ENCODE results near the gene CEP112.
"Not testable (repeated sequence)": the region's sequence is repeated elsewhere in the genome, so short reads cannot be mapped to it uniquely, and the experiment has no call there.

The CEP112 gene

GRCh38 chr17:66080670-66081069, 111.3 kb downstream of the CEP112 start:
- not testable (repeated sequence) for H3K27me3 ChIP-seq (ENCODE audit: control insufficient read depth, insufficient read depth, low read length); H3K36me3 ChIP-seq (ENCODE audit: control insufficient read depth, insufficient read depth, low read length); H3K27ac ChIP-seq (ENCODE audit: low read length); H3K4me1 ChIP-seq (ENCODE audit: control insufficient read depth, insufficient read depth, low read length); H3K4me3 ChIP-seq (ENCODE audit: low read length); H3K9me3 ChIP-seq (ENCODE audit: control insufficient read depth, insufficient read depth, low read length); DNase-seq (ENCODE audit: low read depth, low spot score)
- no CpG with 5 or more reads among the region's 3 CpGs for WGBS (ENCODE audit: insufficient coverage, insufficient read length)

- Histone ChIP-seq H3K27me3 (ENCODE audit: control insufficient read depth, insufficient read depth, low read length) (no peaks in the 10 kb centered on the region), H3K9me3 (ENCODE audit: control insufficient read depth, insufficient read depth, low read length) (no peaks in the 10 kb centered on the region), H3K4me3 (ENCODE audit: low read length) (no peak overlapping the region), H3K4me1 (ENCODE audit: control insufficient read depth, insufficient read depth, low read length) (no peaks in the 10 kb centered on the region), H3K36me3 (ENCODE audit: control insufficient read depth, insufficient read depth, low read length) (no peaks in the 10 kb centered on the region), H3K27ac (ENCODE audit: low read length) (no peak overlapping the region)
- DNase-seq (ENCODE audit: low read depth, low spot score): no peak
- WGBS (ENCODE audit: insufficient coverage, insufficient read length): no CpG with 5 or more reads among the region's 5 CpGs
Observed at GRCh38 chr17:66076546-66077190, 115.3 kb downstream of the CEP112 start.

- no peaks in the 10 kb centered on the region for H3K36me3 ChIP-seq (ENCODE audit: control insufficient read depth, insufficient read depth, low read length)
- H3K27ac ChIP-seq (ENCODE audit: low read length): no peak overlapping the region
- H3K4me3 ChIP-seq (ENCODE audit: low read length): no peak overlapping the region
- DNase-seq (ENCODE audit: low read depth, low spot score): no peak
- H3K4me1 ChIP-seq (ENCODE audit: control insufficient read depth, insufficient read depth, low read length): no peaks in the 10 kb centered on the region
- no peaks in the 10 kb centered on the region for H3K27me3 ChIP-seq (ENCODE audit: control insufficient read depth, insufficient read depth, low read length)
- H3K9me3 ChIP-seq (ENCODE audit: control insufficient read depth, insufficient read depth, low read length): no peaks in the 10 kb centered on the region
Observed at GRCh38 chr17:66073384-66073783, 118.5 kb downstream of the CEP112 start.

- Histone ChIP-seq H3K27me3 (ENCODE audit: control insufficient read depth, insufficient read depth, low read length) (no peaks in the 10 kb centered on the region), H3K36me3 (ENCODE audit: control insufficient read depth, insufficient read depth, low read length) (no peaks in the 10 kb centered on the region), H3K9me3 (ENCODE audit: control insufficient read depth, insufficient read depth, low read length) (no peaks in the 10 kb centered on the region), H3K27ac (ENCODE audit: low read length) (no peak overlapping the region), H3K4me1 (ENCODE audit: control insufficient read depth, insufficient read depth, low read length) (no peaks in the 10 kb centered on the region), H3K4me3 (ENCODE audit: low read length) (no peak overlapping the region)
- no CpG with 5 or more reads among the region's 1 CpG for WGBS (ENCODE audit: insufficient coverage, insufficient read length)
- DNase-seq (ENCODE audit: low read depth, low spot score): no peak
Observed at GRCh38 chr17:66063686-66064085, 128.2 kb downstream of the CEP112 start.

GRCh38 chr17:66056148-66056547, 135.8 kb downstream of the CEP112 start:
- Histone ChIP-seq H3K9me3 (ENCODE audit: control insufficient read depth, insufficient read depth, low read length) (no peaks in the 10 kb centered on the region), H3K36me3 (ENCODE audit: control insufficient read depth, insufficient read depth, low read length) (no peaks in the 10 kb centered on the region), H3K27me3 (ENCODE audit: control insufficient read depth, insufficient read depth, low read length) (no peaks in the 10 kb centered on the region), H3K4me3 (ENCODE audit: low read length) (no peak overlapping the region), H3K27ac (ENCODE audit: low read length) (no peak overlapping the region), H3K4me1 (ENCODE audit: control insufficient read depth, insufficient read depth, low read length) (no peaks in the 10 kb centered on the region)
- no CpG with 5 or more reads among the region's 4 CpGs for WGBS (ENCODE audit: insufficient coverage, insufficient read length)
- no peak for DNase-seq (ENCODE audit: low read depth, low spot score)

GRCh38 chr17:66054242-66054641, 137.7 kb downstream of the CEP112 start:
- H3K4me3 ChIP-seq (ENCODE audit: low read length): no peak overlapping the region
- H3K9me3 ChIP-seq (ENCODE audit: control insufficient read depth, insufficient read depth, low read length): no peaks in the 10 kb centered on the region
- H3K36me3 ChIP-seq (ENCODE audit: control insufficient read depth, insufficient read depth, low read length): no peaks in the 10 kb centered on the region
- H3K4me1 ChIP-seq (ENCODE audit: control insufficient read depth, insufficient read depth, low read length): no peaks in the 10 kb centered on the region
- DNase-seq (ENCODE audit: low read depth, low spot score): no peak
- WGBS (ENCODE audit: insufficient coverage, insufficient read length): no CpG with 5 or more reads among the region's 1 CpG
- no peak overlapping the region for H3K27ac ChIP-seq (ENCODE audit: low read length)
- H3K27me3 ChIP-seq (ENCODE audit: control insufficient read depth, insufficient read depth, low read length): no peaks in the 10 kb centered on the region

GRCh38 chr17:66044083-66044482, 147.8 kb downstream of the CEP112 start:
- no CpG with 5 or more reads among the region's 2 CpGs for WGBS (ENCODE audit: insufficient coverage, insufficient read length)
- H3K36me3 ChIP-seq (ENCODE audit: control insufficient read depth, insufficient read depth, low read length): no peaks in the 10 kb centered on the region
- H3K4me3 ChIP-seq (ENCODE audit: low read length): no peak overlapping the region
- no peaks in the 10 kb centered on the region for H3K9me3 ChIP-seq (ENCODE audit: control insufficient read depth, insufficient read depth, low read length)
- no peak for DNase-seq (ENCODE audit: low read depth, low spot score)
- H3K27me3 ChIP-seq (ENCODE audit: control insufficient read depth, insufficient read depth, low read length): no peaks in the 10 kb centered on the region
- no peaks in the 10 kb centered on the region for H3K4me1 ChIP-seq (ENCODE audit: control insufficient read depth, insufficient read depth, low read length)
- H3K27ac ChIP-seq (ENCODE audit: low read length): no peak overlapping the region

GRCh38 chr17:66043419-66043818, 148.5 kb downstream of the CEP112 start:
- Histone ChIP-seq H3K27ac (ENCODE audit: low read length) (no peak overlapping the region), H3K27me3 (ENCODE audit: control insufficient read depth, insufficient read depth, low read length) (no peaks in the 10 kb centered on the region), H3K36me3 (ENCODE audit: control insufficient read depth, insufficient read depth, low read length) (no peaks in the 10 kb centered on the region), H3K9me3 (ENCODE audit: control insufficient read depth, insufficient read depth, low read length) (no peaks in the 10 kb centered on the region), H3K4me3 (ENCODE audit: low read length) (no peak overlapping the region), H3K4me1 (ENCODE audit: control insufficient read depth, insufficient read depth, low read length) (no peaks in the 10 kb centered on the region)
- DNase-seq (ENCODE audit: low read depth, low spot score): no peak
- WGBS (ENCODE audit: insufficient coverage, insufficient read length): no CpG with 5 or more reads among the region's 3 CpGs

- H3K4me3 ChIP-seq (ENCODE audit: low read length): no peak overlapping the region
- H3K36me3 ChIP-seq (ENCODE audit: control insufficient read depth, insufficient read depth, low read length): no peaks in the 10 kb centered on the region
- H3K9me3 ChIP-seq (ENCODE audit: control insufficient read depth, insufficient read depth, low read length): no peaks in the 10 kb centered on the region
- no CpG with 5 or more reads among the region's 4 CpGs for WGBS (ENCODE audit: insufficient coverage, insufficient read length)
- DNase-seq (ENCODE audit: low read depth, low spot score): no peak
- H3K27ac ChIP-seq (ENCODE audit: low read length): no peak overlapping the region
- H3K27me3 ChIP-seq (ENCODE audit: control insufficient read depth, insufficient read depth, low read length): no peaks in the 10 kb centered on the region
- H3K4me1 ChIP-seq (ENCODE audit: control insufficient read depth, insufficient read depth, low read length): no peaks in the 10 kb centered on the region
Observed at GRCh38 chr17:66040402-66040801, 151.5 kb downstream of the CEP112 start.

- no peak overlapping the region for H3K4me3 ChIP-seq (ENCODE audit: low read length)
- H3K27ac ChIP-seq (ENCODE audit: low read length): no peak overlapping the region
- DNase-seq (ENCODE audit: low read depth, low spot score): no peak
- no peaks in the 10 kb centered on the region for H3K4me1 ChIP-seq (ENCODE audit: control insufficient read depth, insufficient read depth, low read length)
- no peaks in the 10 kb centered on the region for H3K36me3 ChIP-seq (ENCODE audit: control insufficient read depth, insufficient read depth, low read length)
- no peaks in the 10 kb centered on the region for H3K27me3 ChIP-seq (ENCODE audit: control insufficient read depth, insufficient read depth, low read length)
- no CpG with 5 or more reads among the region's 3 CpGs for WGBS (ENCODE audit: insufficient coverage, insufficient read length)
- H3K9me3 ChIP-seq (ENCODE audit: control insufficient read depth, insufficient read depth, low read length): no peaks in the 10 kb centered on the region
Observed at GRCh38 chr17:66038125-66038524, 153.8 kb downstream of the CEP112 start.

GRCh38 chr17:66037221-66037620, 154.7 kb downstream of the CEP112 start:
- no CpG with 5 or more reads among the region's 3 CpGs for WGBS (ENCODE audit: insufficient coverage, insufficient read length)
- H3K36me3 ChIP-seq (ENCODE audit: control insufficient read depth, insufficient read depth, low read length): no peaks in the 10 kb centered on the region
- H3K4me3 ChIP-seq (ENCODE audit: low read length): no peak overlapping the region
- H3K27ac ChIP-seq (ENCODE audit: low read length): no peak overlapping the region
- H3K4me1 ChIP-seq (ENCODE audit: control insufficient read depth, insufficient read depth, low read length): no peaks in the 10 kb centered on the region
- no peak for DNase-seq (ENCODE audit: low read depth, low spot score)
- H3K9me3 ChIP-seq (ENCODE audit: control insufficient read depth, insufficient read depth, low read length): no peaks in the 10 kb centered on the region
- no peaks in the 10 kb centered on the region for H3K27me3 ChIP-seq (ENCODE audit: control insufficient read depth, insufficient read depth, low read length)
